Measurements from ENCODE around the gene FIGN. TPM values are rescaled to one million over a fixed set of nuclear protein-coding genes. Genes with fewer than 3 reads are reported as not detected.

FIGN gene
- total and polyA plus RNA-seq, 2 donors (not counting 1 experiment from before 2014, with no cell fraction given), result 1.5 to 1.6 TPM

DNA sequence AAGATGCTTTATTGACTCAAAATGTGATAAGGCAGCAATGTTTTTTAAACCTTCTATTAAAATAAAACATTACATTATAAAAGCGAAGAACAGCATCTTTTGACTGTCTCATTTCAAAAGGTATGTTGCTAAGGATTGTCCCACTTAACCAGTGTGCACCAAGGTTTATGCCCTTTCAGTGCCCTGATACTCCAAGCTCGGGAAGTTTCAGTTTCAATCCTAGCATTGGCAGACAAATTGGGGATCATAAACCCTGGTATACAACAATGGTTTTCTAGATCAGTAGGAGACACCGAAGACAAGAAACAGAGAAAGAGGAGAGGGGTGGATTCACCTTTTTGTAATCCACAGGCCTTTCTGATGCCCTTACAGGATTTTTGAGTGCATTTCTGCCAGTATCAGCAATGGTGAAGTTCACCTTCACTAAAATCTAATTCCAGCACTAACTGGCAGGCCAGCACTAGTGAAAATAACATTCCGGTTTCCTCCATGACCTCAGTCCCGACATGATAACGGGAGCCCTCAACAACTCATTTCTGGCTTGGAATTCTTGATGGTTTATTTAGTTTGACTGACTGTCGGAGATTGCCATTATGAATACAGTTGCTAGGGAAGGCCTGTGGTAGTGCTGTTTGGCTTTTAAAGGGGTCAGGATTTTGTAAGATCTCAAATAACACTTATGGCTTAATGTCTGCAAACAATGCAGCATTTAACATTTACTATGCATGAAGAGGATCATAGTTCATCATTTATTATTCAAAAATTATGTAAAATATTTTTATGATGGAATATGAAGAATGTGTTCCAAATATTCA is 33.3 kb upstream of the FIGN start:
- Histone ChIP-seq H3K4me1 (ENCODE audit: control insufficient read depth, extremely low read depth, insufficient read depth, low read length) (no peaks in the 10 kb centered on the region), H4K20me1 (ENCODE audit: control insufficient read depth, extremely low read depth, insufficient read depth, low read length) (no peaks in the 10 kb centered on the region), H2AFZ (ENCODE audit: low read length) (no peak overlapping the region), H3K79me2 (ENCODE audit: control insufficient read depth, insufficient read depth, low read length) (no peaks in the 10 kb centered on the region), H3K4me2 (ENCODE audit: extremely low read depth, insufficient read depth, low read length) (no peak overlapping the region), H3K36me3 (ENCODE audit: control insufficient read depth, insufficient read depth, low read length) (no peaks in the 10 kb centered on the region), H3K4me3 (replicated peaks in 1 of 4; ENCODE audit: control extremely low read depth in 1 of 4, insufficient read depth in 1 of 4, low read depth in 3 of 4, low read length in 4 of 4) (no peak overlapping the region), H3K27me3 (ENCODE audit: control insufficient read depth, insufficient read depth, low read length) (no peaks in the 10 kb centered on the region), H3K27ac (ENCODE audit: insufficient read depth, low read length) (no peak overlapping the region), H3K9ac (ENCODE audit: insufficient read depth, low read length) (no peak overlapping the region), H3K9me3 (ENCODE audit: control insufficient read depth, insufficient read depth, low read depth, low read length) (no peaks in the 10 kb centered on the region)
- TF ChIP-seq, protein P1, sequence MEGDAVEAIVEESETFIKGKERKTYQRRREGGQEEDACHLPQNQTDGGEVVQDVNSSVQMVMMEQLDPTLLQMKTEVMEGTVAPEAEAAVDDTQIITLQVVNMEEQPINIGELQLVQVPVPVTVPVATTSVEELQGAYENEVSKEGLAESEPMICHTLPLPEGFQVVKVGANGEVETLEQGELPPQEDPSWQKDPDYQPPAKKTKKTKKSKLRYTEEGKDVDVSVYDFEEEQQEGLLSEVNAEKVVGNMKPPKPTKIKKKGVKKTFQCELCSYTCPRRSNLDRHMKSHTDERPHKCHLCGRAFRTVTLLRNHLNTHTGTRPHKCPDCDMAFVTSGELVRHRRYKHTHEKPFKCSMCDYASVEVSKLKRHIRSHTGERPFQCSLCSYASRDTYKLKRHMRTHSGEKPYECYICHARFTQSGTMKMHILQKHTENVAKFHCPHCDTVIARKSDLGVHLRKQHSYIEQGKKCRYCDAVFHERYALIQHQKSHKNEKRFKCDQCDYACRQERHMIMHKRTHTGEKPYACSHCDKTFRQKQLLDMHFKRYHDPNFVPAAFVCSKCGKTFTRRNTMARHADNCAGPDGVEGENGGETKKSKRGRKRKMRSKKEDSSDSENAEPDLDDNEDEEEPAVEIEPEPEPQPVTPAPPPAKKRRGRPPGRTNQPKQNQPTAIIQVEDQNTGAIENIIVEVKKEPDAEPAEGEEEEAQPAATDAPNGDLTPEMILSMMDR (conservative IDR thresholded peaks at IDR 0.05 in 1 of 2, IDR thresholded peaks at IDR 0.05 in 1 of 2; ENCODE audit: low read depth in 1 of 2, low read length in 2 of 2), result no peak
- TF ChIP-seq EZH2 (IDR thresholded peaks at IDR 0.05; ENCODE audit: low read length, missing control alignments), result no peak
- DNase-seq (ENCODE audit: low read depth in 2 of 2), result no peak

DNA sequence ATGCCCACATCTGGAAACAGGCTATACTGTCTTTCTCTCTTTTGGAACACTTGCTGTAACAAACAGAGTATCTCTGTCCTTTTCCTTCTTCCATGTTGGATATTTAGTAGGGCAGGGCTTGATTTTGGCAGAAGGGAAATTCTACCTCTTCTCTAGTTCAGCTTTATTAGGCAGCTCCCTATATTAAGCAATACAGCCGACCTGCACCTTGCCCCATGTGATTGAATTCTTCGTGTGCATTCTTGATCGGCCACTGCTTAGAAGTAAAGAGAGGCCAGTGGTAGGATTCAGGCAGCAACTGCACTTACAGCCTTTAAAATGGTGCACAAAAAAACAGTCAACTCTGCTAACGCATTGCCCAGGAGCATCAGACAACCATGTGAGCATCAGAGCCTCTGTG is 31.3 kb upstream of the FIGN start:
- Histone ChIP-seq H3K36me3 (ENCODE audit: control insufficient read depth, insufficient read depth, low read length) (no peaks in the 10 kb centered on the region), H3K4me3 (replicated peaks in 1 of 4; ENCODE audit: control extremely low read depth in 1 of 4, insufficient read depth in 1 of 4, low read depth in 3 of 4, low read length in 4 of 4) (no peak overlapping the region), H3K27me3 (ENCODE audit: control insufficient read depth, insufficient read depth, low read length) (no peaks in the 10 kb centered on the region), H3K4me1 (ENCODE audit: control insufficient read depth, extremely low read depth, insufficient read depth, low read length) (no peaks in the 10 kb centered on the region), H3K9ac (ENCODE audit: insufficient read depth, low read length) (no peak overlapping the region), H4K20me1 (ENCODE audit: control insufficient read depth, extremely low read depth, insufficient read depth, low read length) (no peaks in the 10 kb centered on the region), H3K9me3 (ENCODE audit: control insufficient read depth, insufficient read depth, low read depth, low read length) (no peaks in the 10 kb centered on the region), H3K4me2 (ENCODE audit: extremely low read depth, insufficient read depth, low read length) (no peak overlapping the region), H3K79me2 (ENCODE audit: control insufficient read depth, insufficient read depth, low read length) (no peaks in the 10 kb centered on the region), H2AFZ (ENCODE audit: low read length) (no peak overlapping the region), H3K27ac (ENCODE audit: insufficient read depth, low read length) (no peak overlapping the region)
- no peak for TF ChIP-seq EZH2 (IDR thresholded peaks at IDR 0.05; ENCODE audit: low read length, missing control alignments)
- TF ChIP-seq, protein P1 (conservative IDR thresholded peaks at IDR 0.05 in 1 of 2, IDR thresholded peaks at IDR 0.05 in 1 of 2; ENCODE audit: low read depth in 1 of 2, low read length in 2 of 2), result no peak
- no peak for DNase-seq (ENCODE audit: low read depth in 2 of 2)

DNA sequence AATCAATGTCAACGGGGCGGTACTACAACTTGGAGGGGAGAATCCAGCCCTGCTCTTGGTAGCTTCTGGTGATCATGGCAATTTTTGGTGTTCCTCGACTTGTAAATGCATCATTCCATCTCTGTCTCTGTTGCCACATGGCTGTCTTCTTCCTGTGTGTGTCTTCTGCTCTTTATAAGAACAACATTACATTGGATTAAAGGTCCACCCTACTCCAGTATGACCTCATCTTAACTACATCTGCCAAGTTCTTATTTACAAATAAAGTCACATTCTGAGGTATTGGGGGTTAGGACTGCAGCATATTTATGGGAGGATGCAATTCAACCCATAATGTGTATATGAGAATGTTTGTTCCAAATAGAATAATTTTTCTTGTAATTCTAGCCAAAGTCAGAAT is 28.8 kb upstream of the FIGN start:
- TF ChIP-seq EZH2 (IDR thresholded peaks at IDR 0.05; ENCODE audit: low read length, missing control alignments), result no peak
- TF ChIP-seq, protein P1 (conservative IDR thresholded peaks at IDR 0.05 in 1 of 2, IDR thresholded peaks at IDR 0.05 in 1 of 2; ENCODE audit: low read depth in 1 of 2, low read length in 2 of 2), result no peak
- Histone ChIP-seq H4K20me1 (ENCODE audit: control insufficient read depth, extremely low read depth, insufficient read depth, low read length) (no peaks in the 10 kb centered on the region), H3K9ac (ENCODE audit: insufficient read depth, low read length) (no peak overlapping the region), H3K4me3 (replicated peaks in 1 of 4; ENCODE audit: control extremely low read depth in 1 of 4, insufficient read depth in 1 of 4, low read depth in 3 of 4, low read length in 4 of 4) (no peak overlapping the region), H3K79me2 (ENCODE audit: control insufficient read depth, insufficient read depth, low read length) (no peaks in the 10 kb centered on the region), H2AFZ (ENCODE audit: low read length) (no peak overlapping the region), H3K36me3 (ENCODE audit: control insufficient read depth, insufficient read depth, low read length) (no peaks in the 10 kb centered on the region), H3K9me3 (ENCODE audit: control insufficient read depth, insufficient read depth, low read depth, low read length) (no peaks in the 10 kb centered on the region), H3K27ac (ENCODE audit: insufficient read depth, low read length) (no peak overlapping the region), H3K4me2 (ENCODE audit: extremely low read depth, insufficient read depth, low read length) (no peak overlapping the region), H3K4me1 (ENCODE audit: control insufficient read depth, extremely low read depth, insufficient read depth, low read length) (no peaks in the 10 kb centered on the region), H3K27me3 (ENCODE audit: control insufficient read depth, insufficient read depth, low read length) (no peaks in the 10 kb centered on the region)
- no peak for DNase-seq (ENCODE audit: low read depth in 2 of 2)

Measured in fibroblast of lung (primary cell).